COR-L47 (cell line): ENCODE data around the gene AGAP1.

ENCODE experiments used
- DNase-seq: peaks from one replicate; lab custom pipeline; 2025; lab: John Stamatoyannopoulos, UW

Gene AGAP1

GRCh38 chr2:236173729-236174607 lies 680.1 kb downstream of the AGAP1 start:
- DNase-seq, result no peak

DNA sequence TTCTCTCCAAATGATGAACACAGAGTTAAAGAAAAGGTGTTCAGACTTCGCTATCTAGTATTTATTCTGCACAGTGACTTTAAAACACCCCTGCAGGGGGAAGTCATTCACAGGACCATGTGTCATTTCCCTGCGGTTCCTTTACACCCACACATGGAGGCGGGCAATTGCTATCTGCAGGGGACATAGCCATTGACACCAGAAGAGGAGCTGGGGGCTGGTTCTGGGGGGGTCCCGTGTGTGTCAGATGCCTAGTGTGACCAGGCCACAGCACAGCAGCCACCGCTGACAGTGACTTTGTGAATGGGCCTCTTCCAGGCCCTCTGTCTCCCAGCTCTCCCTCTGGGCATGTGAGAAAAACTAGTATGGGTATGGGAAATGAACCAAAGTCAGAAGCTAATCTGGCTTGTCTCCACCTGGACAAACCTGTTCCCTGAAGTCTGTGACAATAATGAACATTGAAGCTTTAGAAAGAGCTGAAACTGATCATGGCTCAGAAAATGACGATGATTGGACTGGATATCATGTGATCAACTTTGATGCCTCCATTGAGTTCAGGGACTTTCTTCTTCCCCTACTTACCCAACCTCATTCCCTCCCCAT lies 681.8 kb downstream of the AGAP1 start:
- no peak for DNase-seq

DNA sequence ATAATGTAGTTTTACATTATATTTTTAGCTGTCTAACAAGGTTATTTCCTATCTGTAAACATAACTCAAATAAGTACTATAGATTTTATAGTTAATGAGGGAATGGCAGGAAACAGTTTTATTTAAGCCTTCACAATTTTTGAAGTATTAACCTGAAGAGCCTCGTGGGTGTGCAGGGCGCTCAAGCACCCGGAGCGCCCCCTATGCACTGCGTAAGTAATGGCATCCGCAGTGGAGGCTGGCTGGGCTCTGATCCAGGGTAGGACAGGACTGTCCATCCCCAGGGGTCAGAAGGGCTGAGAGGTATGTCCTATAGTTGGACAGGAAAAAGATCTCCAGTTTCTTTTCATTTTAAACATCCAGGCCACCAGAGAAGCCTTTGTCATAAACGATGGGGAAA lies 682.6 kb downstream of the AGAP1 start:
- no peak for DNase-seq

- DNase-seq, result no peak
Measured at GRCh38 chr2:236176951-236177350, 683.1 kb downstream of the AGAP1 start.

GRCh38 chr2:236177604-236177966 lies 683.7 kb downstream of the AGAP1 start:
- DNase-seq, result no peak

- no peak for DNase-seq
Measured at GRCh38 chr2:236177967-236178889, 684.4 kb downstream of the AGAP1 start.

GRCh38 chr2:236178890-236179235 lies 685.0 kb downstream of the AGAP1 start:
- DNase-seq, result no peak

DNA sequence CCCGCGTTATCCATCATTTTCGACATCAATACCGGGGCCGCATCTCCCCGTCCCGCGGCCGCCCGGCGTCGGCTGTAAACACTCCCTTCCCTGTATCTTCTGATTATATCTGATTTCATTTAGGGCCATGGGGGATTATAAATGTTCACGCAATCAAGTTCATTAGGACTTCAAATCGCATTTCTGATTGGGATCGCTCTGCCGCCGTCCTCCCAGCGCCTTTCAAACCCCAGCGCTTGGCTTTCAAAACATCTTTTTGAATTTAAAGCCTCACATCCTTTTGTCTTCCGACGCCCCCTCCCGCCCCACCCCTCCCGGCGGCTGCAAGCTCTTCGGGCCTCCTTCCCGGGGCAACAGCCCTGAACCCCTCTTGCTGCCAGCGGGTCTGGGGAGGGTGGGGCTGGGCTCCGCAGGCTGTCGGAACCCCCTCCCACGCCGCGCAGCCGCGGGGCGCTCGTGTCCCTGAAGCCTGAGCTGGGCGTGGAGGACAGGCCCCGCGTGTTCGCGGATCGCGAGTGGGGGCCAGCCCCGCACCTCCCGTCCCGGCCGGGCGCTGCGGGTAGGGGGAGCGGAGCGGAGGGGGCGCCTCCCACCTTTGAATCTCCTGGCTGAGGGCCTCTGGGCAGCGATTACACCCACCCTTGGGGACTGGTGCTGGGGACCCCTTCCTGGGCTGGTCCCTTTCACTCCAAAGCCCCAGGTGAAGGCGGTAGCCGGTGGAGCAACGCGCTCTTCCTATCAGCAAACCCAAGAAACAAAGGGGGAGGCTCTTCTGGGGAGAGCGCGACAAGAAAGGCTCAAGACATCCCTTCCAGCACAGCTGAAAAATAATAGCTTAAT lies 685.6 kb downstream of the AGAP1 start:
- no peak for DNase-seq

DNA sequence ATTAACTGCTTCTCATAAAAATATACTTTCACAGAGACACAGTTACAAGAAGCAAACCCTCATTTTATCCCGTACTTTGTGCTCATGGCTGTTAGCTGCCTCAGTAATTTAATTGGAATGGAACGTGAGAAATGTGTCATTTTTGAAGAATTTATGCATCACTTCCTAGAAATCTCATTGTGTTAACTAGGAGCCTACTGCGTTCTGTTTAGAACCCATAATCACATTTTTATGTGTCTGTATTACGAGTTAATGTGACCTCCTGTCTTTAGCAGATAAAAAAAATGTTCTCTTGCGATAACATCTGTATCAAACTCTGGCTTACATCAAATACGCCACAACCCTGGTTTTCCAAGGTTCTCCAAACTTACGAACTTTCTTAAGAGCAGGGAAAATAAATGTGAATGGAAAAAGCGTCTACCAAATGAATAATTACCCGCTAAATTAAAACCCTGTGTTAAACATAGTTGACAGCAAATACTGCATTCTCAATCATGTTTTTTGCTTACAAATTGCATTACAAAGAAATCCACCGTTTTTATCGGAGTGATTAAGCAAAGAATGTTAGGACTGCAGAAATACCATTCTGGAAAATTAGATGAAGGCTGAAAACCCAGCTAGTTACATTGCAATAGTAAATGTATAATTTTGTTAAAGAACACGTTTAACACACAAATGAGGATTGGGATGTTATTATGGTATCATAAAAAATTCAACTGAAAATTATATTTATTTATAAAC lies 686.4 kb downstream of the AGAP1 start:
- DNase-seq, result no peak

DNA sequence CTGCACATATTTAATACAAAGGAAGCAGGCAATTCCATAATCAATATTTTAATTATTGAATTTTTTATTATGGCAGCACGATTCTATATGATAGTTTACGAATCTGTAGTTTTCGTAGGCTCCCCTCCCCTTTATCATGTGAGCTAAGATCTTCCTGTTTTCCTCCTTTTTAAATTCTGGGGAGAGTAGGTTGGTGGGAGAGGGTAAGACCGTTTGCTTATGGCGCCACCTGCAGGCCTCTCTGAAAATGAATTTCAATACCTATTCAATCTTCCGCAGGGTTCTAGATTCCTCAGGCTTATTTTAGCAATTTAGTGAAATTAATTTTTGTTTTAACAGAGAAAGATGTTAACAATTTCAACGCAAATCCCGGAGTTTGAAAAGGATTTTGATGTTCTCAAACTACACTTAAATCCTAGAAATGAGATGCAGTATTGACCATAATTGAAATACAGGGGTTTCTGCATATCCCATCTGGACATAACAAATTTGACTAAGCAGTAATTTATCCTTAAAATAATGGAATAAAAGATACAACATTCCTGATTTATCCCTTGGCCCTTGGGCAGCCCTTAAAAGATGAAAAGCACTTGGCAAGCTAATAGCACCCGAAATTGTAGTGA lies 687.1 kb downstream of the AGAP1 start:
- no peak for DNase-seq
